Ramos (cell line): ENCODE measurements around the gene GRIP2.

Experiments used
- in situ Hi-C: fragments of 300-500 bp; cut with MboI; formaldehyde crosslinking; loops from one replicate; pipeline ENCODE4 v1.14.3; 2022; ENCODE audit warnings: low sequenced_read_pairs; ENCODE audit not compliant: unreplicated experiment

Gene GRIP2

DNA sequence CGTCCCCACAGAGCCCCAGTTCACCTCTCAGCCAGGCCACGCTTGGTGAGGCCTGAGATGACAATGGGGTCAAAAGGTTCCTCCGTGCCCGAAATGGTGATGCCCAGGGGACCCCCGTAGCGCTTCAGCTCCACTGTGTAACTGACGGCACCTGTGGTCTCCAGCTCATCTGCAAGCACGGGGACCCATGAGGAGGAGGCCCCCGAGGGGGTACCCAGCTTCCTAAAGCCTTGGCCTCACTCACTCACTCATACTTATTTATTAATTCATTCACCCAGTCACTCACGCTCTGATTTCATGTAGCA is 30.4 kb downstream of the GRIP2 start:
- in situ Hi-C loops = loop anchor here (10.0 kb wide), 1 partner anchor 405 kb away; no protein-coding TSS in a partner anchor

DNA sequence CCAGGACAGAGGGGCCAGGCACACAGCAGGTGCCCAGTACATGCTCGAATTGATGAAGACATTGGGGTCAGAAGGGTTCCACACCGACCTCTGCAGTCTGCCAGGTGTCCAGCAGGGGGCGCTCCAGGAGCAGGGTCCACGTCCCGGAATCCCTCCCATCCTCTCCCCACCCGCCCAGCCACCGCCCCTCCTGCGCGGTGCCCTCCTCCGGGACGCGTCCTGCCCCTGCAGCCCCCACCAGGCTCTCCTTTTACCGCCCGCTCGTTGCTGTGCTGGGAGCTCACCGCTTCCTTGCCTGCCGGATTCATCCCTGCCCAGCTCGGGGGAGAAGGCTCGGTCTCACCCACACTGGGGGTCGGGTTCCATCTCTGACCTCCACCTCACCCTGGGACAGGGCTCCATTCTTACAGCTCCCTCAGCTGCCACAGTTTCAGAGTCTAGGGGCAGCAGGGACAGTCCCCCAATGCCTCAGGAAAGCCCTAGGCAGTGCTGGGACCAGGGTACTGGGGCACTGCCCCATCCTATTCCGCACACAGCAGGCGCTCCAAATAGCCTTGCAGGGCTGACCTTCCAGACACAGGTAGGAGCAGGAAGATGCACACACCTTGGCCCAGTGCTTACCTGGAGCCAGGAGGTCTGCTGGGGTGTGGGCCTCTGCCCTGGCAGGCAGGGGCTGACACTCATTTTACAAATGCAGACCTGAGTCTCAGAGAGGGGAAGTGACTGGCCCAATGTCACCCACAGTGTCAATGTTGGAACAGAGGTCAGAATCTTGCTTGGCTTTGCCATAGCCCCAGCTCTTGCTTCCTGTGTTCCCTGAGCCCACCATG is 31.0 kb downstream of the GRIP2 start:
- in situ Hi-C loops = no loop called here

DNA sequence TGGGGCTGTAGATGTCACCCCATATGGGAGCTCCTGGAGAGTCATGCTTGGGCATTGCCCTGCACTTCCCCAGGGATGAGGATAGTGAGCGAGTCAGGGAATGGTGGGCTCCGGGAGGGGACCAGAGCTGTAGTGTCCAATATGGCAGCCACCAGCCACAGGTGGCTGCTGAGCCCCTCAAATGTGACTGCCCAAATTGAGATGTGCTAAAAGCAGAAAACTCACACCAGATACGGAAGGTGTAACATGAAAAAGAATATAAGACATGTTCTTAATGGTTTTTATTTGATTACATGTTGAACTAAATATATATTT is 31.7 kb downstream of the GRIP2 start:
- in situ Hi-C loops = no loop called here

DNA sequence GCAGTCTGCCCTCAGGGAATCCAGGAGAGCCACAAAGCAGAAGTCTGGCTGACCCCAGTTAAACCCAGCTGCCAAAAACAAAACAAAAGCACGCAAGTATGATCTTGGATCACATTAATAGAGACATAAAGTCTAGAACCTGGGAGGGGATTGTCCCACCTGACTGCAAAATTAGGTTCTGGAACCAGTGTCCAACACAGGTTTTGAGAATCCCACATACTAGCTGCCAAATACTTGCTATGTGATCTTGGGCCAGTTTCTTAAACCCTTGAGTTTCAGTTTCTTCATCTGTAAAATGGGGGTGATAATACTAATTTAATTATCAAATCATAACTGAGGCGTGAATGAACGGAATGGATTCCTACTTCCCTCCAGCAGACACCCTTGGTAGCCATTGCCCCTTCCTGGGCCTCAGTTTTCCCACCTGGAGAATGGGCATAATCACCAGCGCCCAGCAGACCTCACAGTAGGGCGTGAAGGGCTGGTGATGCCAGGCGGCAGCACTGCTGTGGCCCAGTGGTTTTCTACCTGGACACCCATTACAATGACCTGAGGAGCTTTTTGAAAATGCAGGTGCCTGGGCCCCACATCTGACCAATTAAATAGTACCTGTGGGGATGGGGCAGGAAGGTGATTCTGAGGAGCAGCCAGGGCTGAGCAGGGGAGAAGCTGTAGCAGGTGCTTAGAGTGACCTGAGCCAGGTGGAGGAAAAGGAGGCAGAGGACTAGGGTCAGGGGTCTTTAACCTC is 32.2 kb downstream of the GRIP2 start:
- in situ Hi-C loops = no loop called here

DNA sequence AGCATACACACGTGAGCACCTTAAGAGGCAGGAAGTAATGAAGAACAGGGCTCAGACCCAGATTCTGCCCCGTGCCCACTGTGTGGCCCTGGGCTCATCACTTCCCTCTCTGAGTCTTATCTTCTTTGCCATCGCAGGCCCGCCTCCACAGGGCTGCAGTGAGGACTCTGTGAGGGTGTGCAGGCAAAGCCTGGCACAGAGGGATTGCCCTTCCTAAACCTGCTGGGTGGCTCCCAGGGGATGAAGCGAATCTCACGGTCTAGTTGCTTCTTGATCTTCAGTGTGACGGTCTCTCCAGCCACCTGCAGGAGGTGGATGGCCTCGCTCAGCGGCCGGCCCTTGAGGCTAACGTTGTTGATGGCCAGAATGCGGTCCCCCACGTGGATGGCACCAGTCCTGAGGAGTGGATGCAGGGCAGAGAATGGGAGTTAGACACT is 32.8 kb downstream of the GRIP2 start:
- in situ Hi-C loops = no loop called here

DNA sequence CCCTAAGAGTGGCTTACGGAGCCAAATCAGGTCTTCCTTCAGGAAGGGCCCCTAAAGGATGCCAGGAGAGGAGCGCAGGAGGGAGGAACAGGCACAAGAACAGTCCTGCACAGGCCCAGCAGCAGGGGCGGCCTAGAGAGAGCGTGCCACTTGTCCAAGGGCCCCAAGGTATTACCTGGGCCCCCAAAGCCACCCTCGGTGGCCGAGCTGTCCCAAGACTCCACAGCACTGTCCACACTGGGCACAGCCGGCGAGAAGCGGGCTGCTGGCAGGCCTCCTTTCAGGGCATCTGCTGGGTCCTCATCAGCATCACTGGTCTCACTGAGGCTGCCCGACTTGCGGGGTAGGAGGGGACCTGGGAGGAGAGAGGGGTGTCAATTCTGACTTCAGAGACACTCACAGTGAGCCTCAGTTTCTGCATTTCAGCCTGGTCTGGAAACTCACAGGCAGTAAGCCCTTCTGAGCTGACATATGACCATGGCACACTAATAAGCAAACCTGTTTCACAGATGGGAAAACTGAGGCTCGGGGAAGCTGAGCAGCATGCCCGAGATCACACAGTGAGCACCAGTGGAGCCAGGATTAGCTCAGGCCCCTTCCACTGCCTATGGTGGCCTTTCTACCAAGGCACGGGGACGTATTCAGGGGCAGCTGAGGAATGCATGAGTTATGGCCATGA is 33.4 kb downstream of the GRIP2 start:
- in situ Hi-C loops = no loop called here

DNA sequence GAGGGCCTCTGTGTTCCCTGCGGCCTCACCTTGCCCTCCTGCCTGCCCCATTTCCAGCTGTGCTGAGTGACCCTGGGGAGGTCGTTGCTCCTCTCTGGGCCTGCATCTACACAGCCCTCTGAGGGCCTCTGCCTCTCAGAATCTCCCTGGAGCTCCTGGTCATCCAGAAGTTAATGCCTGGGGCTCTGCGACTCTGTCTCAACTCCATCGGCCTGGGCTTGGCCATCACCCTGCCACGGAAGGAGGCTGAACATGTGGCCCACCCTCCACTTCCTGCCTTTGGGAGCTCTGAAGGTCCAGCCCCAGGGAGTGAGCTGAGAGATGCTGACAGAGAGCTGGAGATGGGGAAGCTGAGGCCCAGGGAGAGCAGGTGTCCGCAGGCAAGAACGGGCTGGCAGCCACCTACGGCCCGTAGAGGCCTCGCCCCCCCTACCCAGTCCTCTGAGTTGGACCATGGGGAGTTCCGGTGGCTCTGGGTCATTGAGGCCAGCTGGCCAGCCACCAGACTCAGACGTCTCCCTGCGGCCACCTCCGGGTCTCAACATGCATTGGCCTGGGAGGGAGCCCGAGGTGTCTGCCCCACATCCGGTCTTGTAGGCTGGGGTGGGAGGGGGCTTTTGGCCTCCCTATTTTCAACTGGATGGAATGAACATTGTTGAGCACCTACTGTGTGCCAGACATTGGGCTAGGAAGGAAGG is 34.2 kb downstream of the GRIP2 start:
- in situ Hi-C loops = no loop called here

DNA sequence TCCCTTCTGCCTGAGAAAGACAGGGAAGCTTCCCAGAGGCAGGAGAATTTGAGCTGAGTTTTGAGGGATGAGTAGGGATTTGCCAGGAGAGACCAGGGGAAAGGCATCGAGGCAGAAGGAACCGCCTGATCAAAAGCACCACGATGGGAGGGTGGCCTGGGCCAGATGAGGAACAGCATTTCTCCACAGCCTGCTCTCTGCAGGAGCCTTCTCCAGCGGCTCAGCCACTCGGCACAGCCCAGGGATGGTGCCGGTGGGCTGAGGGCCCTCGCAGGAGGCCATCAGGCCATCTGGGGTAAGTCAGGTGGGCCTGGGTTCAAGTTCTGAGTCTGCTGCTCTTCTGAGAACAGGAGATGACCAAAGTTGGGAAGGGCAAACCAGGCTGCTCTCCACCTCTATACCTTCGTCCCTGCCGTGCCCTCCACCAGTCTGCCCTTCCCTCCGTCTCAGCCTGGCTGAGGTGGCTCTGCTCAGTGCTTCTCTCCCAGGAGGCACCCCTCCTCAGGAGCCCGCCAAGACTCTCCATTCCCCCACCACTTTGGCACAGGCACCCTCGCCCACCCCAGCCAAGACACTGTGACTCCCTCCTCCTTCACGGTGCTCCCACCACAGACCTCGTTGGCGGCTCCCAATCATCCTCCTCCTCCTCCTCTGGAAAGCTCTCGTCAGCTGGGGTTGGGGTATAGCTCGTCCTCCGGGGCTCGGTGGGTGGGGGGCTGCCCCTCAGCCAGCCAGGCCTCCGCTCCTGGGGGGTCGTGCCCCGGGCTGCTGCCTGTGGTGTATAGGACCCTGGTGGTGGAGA is 34.9 kb downstream of the GRIP2 start:
- in situ Hi-C loops = no loop called here

DNA sequence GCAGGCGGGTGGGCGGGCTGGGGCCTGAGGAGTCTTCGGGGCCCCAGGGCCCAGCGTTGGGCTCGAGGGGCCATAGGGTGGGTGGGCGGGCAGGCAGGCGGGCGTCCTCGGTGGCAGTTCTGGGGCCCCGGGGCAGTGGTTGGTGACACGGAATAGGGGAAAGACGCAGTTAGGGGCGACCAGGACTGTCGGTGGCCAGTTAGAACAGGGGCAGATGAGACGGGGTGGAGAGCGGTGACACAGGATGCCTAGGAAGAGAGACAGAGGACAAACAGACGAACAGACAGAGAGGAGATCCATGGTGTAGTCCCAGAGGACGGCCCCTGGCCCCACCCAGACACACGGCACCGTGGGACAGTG is 36.5 kb downstream of the GRIP2 start:
- in situ Hi-C loops = no loop called here

DNA sequence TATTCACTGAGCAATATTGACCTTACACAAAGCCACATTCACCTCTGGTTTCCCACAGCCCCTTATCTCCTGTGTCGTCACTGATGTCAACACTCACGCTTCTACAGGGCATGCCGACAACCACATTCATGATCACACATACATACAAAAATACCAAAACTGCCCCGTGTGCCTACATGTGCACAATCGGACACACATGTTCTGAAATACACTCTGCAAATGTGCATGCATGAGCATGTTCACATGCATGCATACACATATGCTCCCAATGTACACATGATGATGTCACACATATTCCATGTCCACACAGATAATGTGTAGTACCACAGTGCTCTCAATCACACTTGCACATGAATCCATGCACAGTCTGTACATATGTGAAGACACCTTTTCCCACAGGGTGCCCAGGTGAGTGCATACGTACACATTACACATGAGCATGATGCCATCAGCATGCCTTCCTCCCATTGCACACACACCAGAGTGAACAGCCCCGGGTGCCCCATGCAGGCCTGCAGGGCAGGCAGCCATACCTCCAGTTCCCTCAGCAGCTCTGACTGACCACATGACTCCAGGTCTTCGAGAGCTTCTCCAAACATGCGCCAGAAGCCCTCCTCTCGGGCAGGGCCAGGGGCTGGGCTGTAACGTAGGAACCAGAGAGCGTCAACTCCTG is 37.0 kb downstream of the GRIP2 start:
- in situ Hi-C loops = no loop called here

DNA sequence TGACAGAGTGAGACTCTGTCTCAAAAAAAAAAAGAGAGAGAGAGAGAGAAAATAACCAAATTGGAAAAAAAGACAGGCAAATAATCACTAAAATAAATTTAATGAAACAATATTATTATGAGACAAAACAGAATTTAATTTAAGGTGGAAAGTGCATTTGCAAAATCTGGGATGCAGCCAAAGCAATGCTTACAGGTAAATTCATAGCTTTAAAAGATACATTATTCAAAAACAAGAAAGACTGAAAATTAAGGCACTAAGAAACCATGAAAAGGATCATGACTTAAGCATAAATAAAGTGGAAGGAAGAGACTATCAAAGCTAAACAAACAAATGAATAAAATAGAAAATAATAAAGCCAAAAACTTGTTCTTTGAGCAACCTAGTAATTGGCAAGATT is 37.7 kb downstream of the GRIP2 start:
- in situ Hi-C loops = no loop called here

DNA sequence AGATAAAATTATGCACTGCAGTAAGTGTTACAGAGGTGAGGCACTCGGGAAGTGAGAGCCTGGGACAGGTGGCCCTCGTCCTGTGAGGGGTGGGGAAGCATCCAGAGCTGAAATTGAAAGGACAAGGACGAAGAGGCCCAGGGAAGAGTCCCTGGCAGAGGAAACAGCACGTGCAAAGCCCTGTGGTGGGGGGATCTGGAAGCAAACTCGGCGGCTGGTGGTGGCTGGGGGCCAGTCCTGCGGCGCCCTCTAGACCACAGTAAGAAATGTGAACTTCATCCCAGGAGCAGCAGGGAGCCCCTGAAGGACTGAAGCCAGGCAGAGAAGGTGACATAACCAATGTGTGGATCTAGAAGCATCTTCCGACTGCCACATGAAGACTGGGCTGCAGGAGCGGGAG is 42.8 kb downstream of the GRIP2 start:
- in situ Hi-C loops = no loop called here

DNA sequence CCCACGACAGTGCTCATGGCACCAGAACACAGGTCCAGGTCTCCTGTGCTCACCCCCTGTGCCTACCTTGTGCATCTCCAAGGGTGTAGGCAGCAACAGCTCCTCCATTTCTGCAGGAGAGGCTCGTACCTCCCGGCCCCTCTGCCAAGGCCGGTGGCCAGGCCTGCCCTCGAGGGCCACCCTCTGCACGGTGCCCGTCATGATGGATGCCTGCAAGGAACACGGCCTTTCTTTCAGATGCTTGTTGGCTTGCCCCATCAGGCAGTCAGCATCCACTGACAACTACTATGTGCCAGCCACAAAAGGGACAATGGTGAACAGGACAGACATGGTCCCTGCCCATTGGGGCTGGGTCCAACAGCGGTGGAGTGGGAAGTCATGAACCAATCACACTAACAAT is 43.8 kb downstream of the GRIP2 start:
- in situ Hi-C loops = no loop called here

DNA sequence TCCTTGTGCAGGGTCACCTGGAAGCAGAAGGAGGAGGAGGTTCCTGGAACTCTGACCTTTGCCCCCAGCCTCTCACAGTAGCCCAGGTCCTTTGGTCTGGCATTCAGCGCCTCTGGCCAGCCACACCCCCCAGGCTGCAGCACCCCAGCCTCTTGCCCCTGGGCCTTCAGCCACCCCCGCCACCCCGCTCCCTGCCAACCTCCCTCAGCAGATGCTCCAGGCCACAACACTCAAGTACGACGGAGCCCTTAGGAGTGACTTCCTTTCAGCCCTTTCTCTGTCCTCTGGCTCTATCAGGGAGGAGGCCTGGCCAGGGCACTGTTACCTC is 45.2 kb downstream of the GRIP2 start:
- in situ Hi-C loops = no loop called here

DNA sequence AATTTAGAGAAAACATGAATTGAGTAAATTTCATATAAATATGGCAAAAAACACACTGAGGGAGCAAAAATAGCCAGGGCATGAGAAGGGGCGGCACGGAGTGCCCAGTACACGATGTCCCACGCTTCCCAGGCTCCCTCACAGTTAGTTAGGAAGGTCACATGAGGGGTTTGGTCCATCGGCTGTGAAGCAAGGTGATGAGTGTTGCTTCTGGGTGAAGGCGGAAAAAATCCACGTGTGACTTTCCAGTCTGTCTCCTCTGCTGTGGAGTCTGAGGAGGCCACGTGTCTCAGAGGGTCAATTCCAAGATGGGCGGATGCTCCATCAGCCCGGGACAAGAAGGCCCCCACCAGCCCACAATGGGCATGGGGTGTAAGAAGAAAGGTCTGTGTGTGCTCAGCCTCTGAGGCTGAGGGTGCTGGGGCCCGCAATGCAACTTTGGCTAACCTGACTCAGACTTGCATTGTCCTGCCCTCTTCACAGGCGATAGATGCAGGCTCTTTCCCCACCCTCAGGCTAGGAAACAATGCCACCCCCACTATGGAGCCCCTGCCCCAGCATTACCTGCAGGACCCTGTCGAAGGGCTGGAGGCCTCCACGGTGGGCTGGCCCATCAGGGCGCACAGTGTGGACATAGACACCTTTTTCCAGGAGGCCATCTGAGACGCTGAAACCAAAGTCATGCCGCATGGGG is 45.7 kb downstream of the GRIP2 start:
- in situ Hi-C loops = no loop called here

DNA sequence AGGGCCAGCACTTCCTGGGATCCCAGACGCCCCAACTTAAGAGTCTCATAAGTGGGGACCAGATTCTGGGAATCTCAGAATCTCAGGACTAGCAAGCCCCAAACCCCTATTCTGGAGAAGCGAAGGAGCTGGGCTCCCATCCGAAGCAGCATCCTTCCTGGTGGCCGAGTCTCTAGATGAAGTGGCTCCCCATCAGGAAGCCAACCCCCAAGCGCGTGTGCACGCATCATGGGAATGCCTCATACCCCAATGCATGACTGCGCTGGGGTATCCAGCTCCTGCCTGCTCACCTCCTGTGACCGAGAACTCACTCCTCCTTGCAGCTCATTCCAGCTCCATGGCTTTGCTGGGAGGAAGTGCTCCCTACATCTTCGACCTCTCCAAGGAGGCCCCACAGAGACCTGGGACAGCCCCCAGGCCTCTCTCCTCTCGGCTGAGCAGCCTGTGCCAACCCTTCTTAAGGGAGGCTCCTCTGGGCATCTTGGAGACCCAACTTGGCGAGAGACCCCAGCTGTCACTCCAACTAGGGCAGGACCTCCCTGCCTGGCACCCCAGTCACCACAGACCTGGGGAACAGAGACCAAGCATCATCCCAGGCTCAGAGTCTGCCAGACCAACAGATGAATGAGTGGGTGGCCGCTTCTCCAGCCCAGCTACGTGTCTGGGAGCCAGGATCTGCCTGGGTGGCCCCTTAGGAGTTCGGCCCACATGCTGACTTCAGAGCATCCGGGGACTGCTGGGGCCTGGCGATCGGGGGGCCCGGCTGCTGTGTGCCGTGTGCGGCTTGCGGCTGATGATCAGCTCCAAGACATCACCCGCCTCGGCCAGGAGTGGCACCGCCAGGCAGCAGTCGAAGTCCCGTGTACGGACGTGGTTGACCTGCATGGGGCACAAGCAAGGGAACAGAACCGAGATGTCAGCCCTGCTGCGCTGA is 46.9 kb downstream of the GRIP2 start:
- in situ Hi-C loops = no loop called here

DNA sequence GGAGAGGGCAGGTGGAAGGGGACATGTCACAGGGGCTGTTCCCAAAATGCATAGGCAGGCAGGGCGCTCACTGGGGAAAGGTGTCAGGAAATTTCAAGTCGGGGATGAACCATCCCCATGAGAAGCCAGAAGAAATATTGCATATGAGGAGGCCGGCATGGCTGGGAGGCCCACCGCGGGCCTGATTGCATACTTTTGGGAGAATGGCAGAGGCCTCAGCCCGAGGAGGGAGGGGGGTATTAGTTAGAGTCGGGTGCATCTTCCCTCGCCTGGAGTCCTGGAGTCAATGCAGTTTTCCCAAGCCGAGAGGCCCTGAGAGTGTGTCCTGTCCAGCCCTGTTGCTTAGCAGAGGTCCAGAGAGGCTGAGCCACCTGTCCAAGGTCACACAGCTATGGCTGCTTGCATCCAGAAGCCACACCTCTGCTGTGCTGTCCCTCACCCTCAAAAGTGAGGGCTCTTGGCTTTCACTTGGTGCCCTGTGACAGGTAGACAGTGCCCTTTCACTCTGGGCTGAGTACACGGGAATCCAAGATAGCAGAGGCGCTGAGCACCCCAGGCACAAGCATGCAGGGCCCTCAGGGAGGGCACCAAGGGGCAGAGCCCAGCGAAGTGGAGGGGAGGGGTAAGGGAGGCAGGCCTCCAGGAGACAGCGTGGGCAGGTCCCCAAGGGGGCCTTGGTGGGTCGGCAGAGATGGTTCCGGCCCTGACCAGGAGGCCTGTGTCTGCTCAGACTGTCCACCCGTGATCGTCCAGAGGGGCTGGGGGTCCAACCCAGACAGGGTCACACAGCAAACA is 48.5 kb downstream of the GRIP2 start:
- in situ Hi-C loops = no loop called here
